Measurements from ENCODE around the gene OVCH2. TPM values are rescaled to one million over a fixed set of nuclear protein-coding genes. Genes with fewer than 3 reads are reported as not detected.

The OVCH2 gene
- polyA plus RNA-seq, 3 donors = not detected

GRCh38 chr11:7671347-7672215, 34.7 kb downstream of the OVCH2 start:
- H3K27me3 Mint-ChIP-seq (ENCODE audit: low read depth in 3 of 3) = peaks cover 38 to 47% (median 43%) of the 10 kb centered on the region in 3 donors
- peaks cover 2 to 32% (median 17%) of the 10 kb centered on the region in 7 donors for H3K9me3 Mint-ChIP-seq
- H3K9me3 ChIP-seq (replicated peaks in 1 of 2; ENCODE audit: control insufficient read depth in 1 of 2, insufficient read depth in 1 of 2, low read length in 2 of 2) = peaks cover 5 to 33% of the 10 kb centered on the region in 2 donors
- peaks cover 37% of the 10 kb centered on the region for H3K4me1 Mint-ChIP-seq
- no peak for TF ChIP-seq CTCF (IDR thresholded peaks at IDR 0.05)
- 90% methylated on average over 3 of the region's 10 CpGs for WGBS (ENCODE audit: insufficient coverage)
- no peaks in the 10 kb centered on the region for H4K20me1 ChIP-seq (ENCODE audit: insufficient read depth, low read length)
- peaks cover 20% of the 10 kb centered on the region in 2 donors for H3K36me3 Mint-ChIP-seq
- no peaks in the 10 kb centered on the region for H3K79me2 ChIP-seq (ENCODE audit: insufficient read depth, low read length)
- no peak overlapping the region for H3K4me2 ChIP-seq (replicated peaks; ENCODE audit: extremely low read depth, low read length, poor library complexity, severe bottlenecking)
- intact Hi-C loops (cut with micrococcal nuclease) = no loop called here
- no peak overlapping the region for H3K4me3 ChIP-seq (replicated peaks in 1 of 3; ENCODE audit: low read depth in 2 of 3, low read length in 3 of 3)
- H3K27ac Mint-ChIP-seq = peak overlapping the region in 2 of 7 donors; percentile 55 to 77
- no peak overlapping the region for H3K9ac ChIP-seq (ENCODE audit: insufficient read depth, low read length, poor library complexity, severe bottlenecking)
- no peak overlapping the region for H3K4me3 Mint-ChIP-seq
- peaks cover 25 to 41% of the 10 kb centered on the region in 2 donors for H3K27me3 ChIP-seq (ENCODE audit: control insufficient read depth in 2 of 2, insufficient read depth in 2 of 2, low read length in 2 of 2)
- peak in 1 of 3 donors; percentile 51 for DNase-seq
- H3K4me1 ChIP-seq (ENCODE audit: control insufficient read depth in 1 of 2, insufficient read depth in 2 of 2, low read length in 2 of 2) = peaks cover 28 to 34% of the 10 kb centered on the region in 2 donors
- H3K27ac ChIP-seq (ENCODE audit: low read depth in 1 of 2, low read length in 2 of 2) = no peak overlapping the region
- peaks cover 0 to 9% of the 10 kb centered on the region in 2 donors for H3K36me3 ChIP-seq (replicated peaks in 1 of 2; ENCODE audit: control insufficient read depth in 1 of 2, insufficient read depth in 2 of 2, low read length in 2 of 2)
- no peak overlapping the region for H2AFZ ChIP-seq (ENCODE audit: insufficient read depth, low read depth, low read length, poor library complexity, severe bottlenecking)

- Histone ChIP-seq H3K27ac (ENCODE audit: low read depth in 1 of 2, low read length in 2 of 2) (no peak overlapping the region), H3K36me3 (replicated peaks in 1 of 2; ENCODE audit: control insufficient read depth in 1 of 2, insufficient read depth in 2 of 2, low read length in 2 of 2) (peaks cover 0 to 16% of the 10 kb centered on the region in 2 donors), H3K9ac (ENCODE audit: insufficient read depth, low read length, poor library complexity, severe bottlenecking) (no peak overlapping the region), H2AFZ (ENCODE audit: insufficient read depth, low read depth, low read length, poor library complexity, severe bottlenecking) (no peak overlapping the region), H3K4me3 (replicated peaks in 1 of 3; ENCODE audit: low read depth in 2 of 3, low read length in 3 of 3) (no peak overlapping the region), H4K20me1 (ENCODE audit: insufficient read depth, low read length) (peaks cover 7% of the 10 kb centered on the region), H3K4me2 (replicated peaks; ENCODE audit: extremely low read depth, low read length, poor library complexity, severe bottlenecking) (no peak overlapping the region), H3K79me2 (ENCODE audit: insufficient read depth, low read length) (no peaks in the 10 kb centered on the region), H3K4me1 (ENCODE audit: control insufficient read depth in 1 of 2, insufficient read depth in 2 of 2, low read length in 2 of 2) (peaks cover 28 to 34% of the 10 kb centered on the region in 2 donors), H3K9me3 (replicated peaks in 1 of 2; ENCODE audit: control insufficient read depth in 1 of 2, insufficient read depth in 1 of 2, low read length in 2 of 2) (peaks cover 0 to 24% of the 10 kb centered on the region in 2 donors), H3K27me3 (ENCODE audit: control insufficient read depth in 2 of 2, insufficient read depth in 2 of 2, low read length in 2 of 2) (peaks cover 23 to 37% of the 10 kb centered on the region in 2 donors)
- Mint-ChIP-seq H3K36me3 (peaks cover 17 to 25% of the 10 kb centered on the region in 2 donors), H3K27ac (peak overlapping the region in 6 of 7 donors; percentile 29 to 85 (median 63)), H3K27me3 (ENCODE audit: low read depth in 3 of 3) (peaks cover 38 to 40% (median 38%) of the 10 kb centered on the region in 3 donors), H3K9me3 (peaks cover 1 to 24% (median 10%) of the 10 kb centered on the region in 7 donors), H3K4me3 (no peak overlapping the region), H3K4me1 (peaks cover 38% of the 10 kb centered on the region)
- peak in 2 of 3 donors; percentile 64 to 69 for DNase-seq
- no peak for TF ChIP-seq CTCF (IDR thresholded peaks at IDR 0.05)
- intact Hi-C loops (cut with micrococcal nuclease) = no loop called here
- 34% methylated on average over 2 of the region's 4 CpGs for WGBS (ENCODE audit: insufficient coverage)
Measured at GRCh38 chr11:7670641-7671040, 35.6 kb downstream of the OVCH2 start.

Measured in CD14-positive monocyte (primary cell).